NCI-H524 (cell line): ENCODE data around the gene OR10A7.
"Not testable (repeated sequence)": the region's sequence is repeated elsewhere in the genome, so short reads cannot be mapped to it uniquely, and the experiment has no call there.

Source experiments
- DNase-seq, 2 experiments: peaks; one replicate each; lab custom pipeline; 2025; lab: John Stamatoyannopoulos, UW

The OR10A7 gene

GRCh38 chr12:55220725-55221124, at the start of gene OR10A7:
Gene OR10A7, plus strand, starts transcription at chr12:55221025. Its CDS starts 0 bp downstream, at chr12:55221025.
- no peak for DNase-seq

GRCh38 chr12:55171445-55171844, 49.4 kb upstream of the OR10A7 start:
- no peak for DNase-seq

GRCh38 chr12:55171846-55172245, 49.0 kb upstream of the OR10A7 start:
- DNase-seq, result not testable (repeated sequence)

- no peak for DNase-seq
Observed at GRCh38 chr12:55172686-55173085, 48.1 kb upstream of the OR10A7 start.

- no peak for DNase-seq
Observed at GRCh38 chr12:55173456-55173855, 47.4 kb upstream of the OR10A7 start.

GRCh38 chr12:55188573-55188972, 32.3 kb upstream of the OR10A7 start:
- DNase-seq, result no peak

- peak; percentile 62 to 78 for DNase-seq
Observed at GRCh38 chr12:55188974-55189556, 31.8 kb upstream of the OR10A7 start.

GRCh38 chr12:55194382-55194781, 26.4 kb upstream of the OR10A7 start:
- no peak for DNase-seq

- no peak for DNase-seq
Observed at GRCh38 chr12:55226523-55226922, 5.7 kb downstream of the OR10A7 start.

GRCh38 chr12:55227643-55228042, 6.8 kb downstream of the OR10A7 start:
- no peak for DNase-seq

- no peak for DNase-seq
Observed at GRCh38 chr12:55244309-55244708, 23.5 kb downstream of the OR10A7 start, which contains the start of gene OR6C74. Gene OR6C74, plus strand, starts transcription at chr12:55244609. Its CDS starts 2,679 bp downstream, at chr12:55247288.

- DNase-seq, result no peak
Observed at GRCh38 chr12:55246159-55246558, 25.3 kb downstream of the OR10A7 start.

GRCh38 chr12:55250944-55251343, 30.1 kb downstream of the OR10A7 start:
- no peak for DNase-seq

- no peak for DNase-seq
Observed at GRCh38 chr12:55253281-55253680, 32.5 kb downstream of the OR10A7 start.

- DNase-seq, result no peak
Observed at GRCh38 chr12:55256831-55257230, 36.0 kb downstream of the OR10A7 start.

- no peak for DNase-seq
Observed at GRCh38 chr12:55258303-55258702, 37.5 kb downstream of the OR10A7 start.
